ENCODE data around the gene OPA3.

The OPA3 gene

DNA sequence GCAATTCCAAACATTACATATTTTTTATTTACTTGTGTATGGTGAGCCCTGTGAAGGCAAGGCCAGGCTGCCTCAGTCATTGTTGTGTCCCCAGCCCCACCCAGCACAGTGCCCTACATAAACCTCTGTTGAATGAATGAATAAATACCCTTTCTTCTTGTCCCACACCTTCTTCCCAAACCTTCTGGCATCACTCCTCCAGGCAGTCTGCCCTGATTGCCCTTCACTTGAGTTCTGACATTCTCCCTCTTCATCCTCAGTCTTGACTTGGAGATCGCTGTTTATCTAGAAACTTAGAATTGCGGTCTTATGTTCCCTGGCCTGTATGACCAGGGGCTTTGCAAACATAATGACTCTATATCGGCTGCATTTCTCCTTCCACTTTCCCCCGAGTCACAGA is 5.2 kb upstream of the OPA3 start:
- Histone ChIP-seq H3K9ac (ENCODE audit: low read length) (no peak overlapping the region), H4K20me1 (ENCODE audit: insufficient read depth, low read length) (no peaks in the 10 kb centered on the region), H3K79me2 (ENCODE audit: insufficient read depth, low read length) (no peaks in the 10 kb centered on the region), H3F3A (ENCODE audit: insufficient read depth, low read length) (no peaks in the 10 kb centered on the region), H3K27ac (ENCODE audit: low read depth, low read length, poor library complexity, severe bottlenecking) (no peak overlapping the region), H2AFZ (ENCODE audit: low read length) (no peak overlapping the region), H3K4me2 (ENCODE audit: low read length) (no peak overlapping the region), H3K27me3 (ENCODE audit: insufficient read depth, low read length) (no peaks in the 10 kb centered on the region), H3K9me3 (ENCODE audit: low read length) (no peaks in the 10 kb centered on the region), H3K4me1 (ENCODE audit: insufficient read depth, low read length, severe bottlenecking) (peaks cover 6% of the 10 kb centered on the region), H3K9me2 (ENCODE audit: low read depth, low read length) (no peaks in the 10 kb centered on the region), H3K4me3 (ENCODE audit: low read depth, low read length, poor library complexity, severe bottlenecking) (no peak overlapping the region), H3K36me3 (ENCODE audit: insufficient read depth, low read length) (no peaks in the 10 kb centered on the region)
- TF ChIP-seq EZH2 (IDR thresholded peaks at IDR 0.05; ENCODE audit: borderline replicate concordance, low read length): no peak
- TF ChIP-seq, protein P1, sequence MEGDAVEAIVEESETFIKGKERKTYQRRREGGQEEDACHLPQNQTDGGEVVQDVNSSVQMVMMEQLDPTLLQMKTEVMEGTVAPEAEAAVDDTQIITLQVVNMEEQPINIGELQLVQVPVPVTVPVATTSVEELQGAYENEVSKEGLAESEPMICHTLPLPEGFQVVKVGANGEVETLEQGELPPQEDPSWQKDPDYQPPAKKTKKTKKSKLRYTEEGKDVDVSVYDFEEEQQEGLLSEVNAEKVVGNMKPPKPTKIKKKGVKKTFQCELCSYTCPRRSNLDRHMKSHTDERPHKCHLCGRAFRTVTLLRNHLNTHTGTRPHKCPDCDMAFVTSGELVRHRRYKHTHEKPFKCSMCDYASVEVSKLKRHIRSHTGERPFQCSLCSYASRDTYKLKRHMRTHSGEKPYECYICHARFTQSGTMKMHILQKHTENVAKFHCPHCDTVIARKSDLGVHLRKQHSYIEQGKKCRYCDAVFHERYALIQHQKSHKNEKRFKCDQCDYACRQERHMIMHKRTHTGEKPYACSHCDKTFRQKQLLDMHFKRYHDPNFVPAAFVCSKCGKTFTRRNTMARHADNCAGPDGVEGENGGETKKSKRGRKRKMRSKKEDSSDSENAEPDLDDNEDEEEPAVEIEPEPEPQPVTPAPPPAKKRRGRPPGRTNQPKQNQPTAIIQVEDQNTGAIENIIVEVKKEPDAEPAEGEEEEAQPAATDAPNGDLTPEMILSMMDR (IDR thresholded peaks at IDR 0.05; ENCODE audit: low read length): no peak

DNA sequence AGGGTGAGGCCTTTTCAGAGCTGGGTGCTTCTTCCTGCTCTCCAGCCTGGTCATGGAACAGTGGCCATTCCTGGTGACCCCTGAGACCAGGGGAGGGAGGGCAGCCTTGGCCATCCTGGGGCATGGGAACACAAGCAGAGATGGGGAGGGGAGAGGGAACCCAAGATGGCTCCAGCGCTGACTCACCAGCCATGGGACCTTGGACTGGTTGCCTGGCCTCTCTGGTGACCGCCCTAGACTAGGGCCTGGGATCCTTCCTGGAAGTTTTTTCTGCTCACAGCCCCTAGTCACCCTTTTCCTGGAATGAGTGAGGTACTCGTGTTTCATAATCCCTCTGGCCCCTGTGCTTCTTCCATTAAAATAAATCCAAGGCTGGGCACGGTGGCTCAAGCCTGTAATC is 3.3 kb upstream of the OPA3 start:
- no peak for TF ChIP-seq EZH2 (IDR thresholded peaks at IDR 0.05; ENCODE audit: borderline replicate concordance, low read length)
- TF ChIP-seq, protein P1 (IDR thresholded peaks at IDR 0.05; ENCODE audit: low read length): no peak
- no peak overlapping the region for H2AFZ ChIP-seq (ENCODE audit: low read length)

DNA sequence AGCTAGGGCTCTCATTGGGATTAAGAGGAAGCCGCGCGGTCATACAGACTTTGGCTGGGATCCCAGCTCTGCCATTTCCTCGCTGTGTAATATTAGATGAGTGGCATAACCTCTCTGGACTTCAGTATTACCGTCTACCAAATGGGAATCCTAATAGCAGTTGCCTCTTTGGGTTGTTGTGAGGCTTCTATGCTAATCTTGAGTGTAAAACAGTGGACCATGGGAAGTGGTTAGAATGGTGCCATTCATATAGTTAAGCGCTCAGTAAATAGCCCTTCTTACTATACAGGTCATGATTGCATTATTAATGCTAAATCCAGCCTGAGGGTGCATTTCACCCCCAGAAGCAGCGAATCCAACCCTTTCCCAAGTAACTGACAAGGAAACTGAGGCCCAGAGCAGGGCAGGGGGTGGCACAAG is 566 bp upstream of the OPA3 start:
- H3K9ac ChIP-seq (ENCODE audit: low read length): peak overlapping the region; percentile 73
- H3K4me2 ChIP-seq (ENCODE audit: low read length): peak overlapping the region; percentile 90
- H3F3A ChIP-seq (ENCODE audit: insufficient read depth, low read length): no peaks in the 10 kb centered on the region
- H3K9me3 ChIP-seq (ENCODE audit: low read length): no peaks in the 10 kb centered on the region
- peaks cover 15% of the 10 kb centered on the region for H3K4me1 ChIP-seq (ENCODE audit: insufficient read depth, low read length, severe bottlenecking)
- H4K20me1 ChIP-seq (ENCODE audit: insufficient read depth, low read length): no peaks in the 10 kb centered on the region
- H3K27me3 ChIP-seq (ENCODE audit: insufficient read depth, low read length): no peaks in the 10 kb centered on the region
- H3K36me3 ChIP-seq (ENCODE audit: insufficient read depth, low read length): peaks cover 3% of the 10 kb centered on the region; the same call in 1 of the 2 replicates
- H3K79me2 ChIP-seq (ENCODE audit: insufficient read depth, low read length): no peaks in the 10 kb centered on the region
- H2AFZ ChIP-seq (ENCODE audit: low read length): peak overlapping the region; percentile 9; the same call in 1 of the 2 replicates
- TF ChIP-seq, protein P1 (IDR thresholded peaks at IDR 0.05; ENCODE audit: low read length): no peak
- no peak for TF ChIP-seq EZH2 (IDR thresholded peaks at IDR 0.05; ENCODE audit: borderline replicate concordance, low read length)
- H3K9me2 ChIP-seq (ENCODE audit: low read depth, low read length): no peaks in the 10 kb centered on the region
- H3K27ac ChIP-seq (ENCODE audit: low read depth, low read length, poor library complexity, severe bottlenecking): peak overlapping the region; percentile 87
- H3K4me3 ChIP-seq (ENCODE audit: low read depth, low read length, poor library complexity, severe bottlenecking): peak overlapping the region; percentile 99

More for the DNA sequence above, 3.3 kb upstream of the OPA3 start:
- H4K20me1 ChIP-seq (ENCODE audit: insufficient read depth, low read length): no peaks in the 10 kb centered on the region
- no peaks in the 10 kb centered on the region for H3K9me3 ChIP-seq (ENCODE audit: low read length)
- peaks cover 3% of the 10 kb centered on the region; the same call in 1 of the 2 replicates for H3K36me3 ChIP-seq (ENCODE audit: insufficient read depth, low read length)
- H3K79me2 ChIP-seq (ENCODE audit: insufficient read depth, low read length): no peaks in the 10 kb centered on the region
- no peak overlapping the region for H3K4me3 ChIP-seq (ENCODE audit: low read depth, low read length, poor library complexity, severe bottlenecking)
- no peak overlapping the region for H3K27ac ChIP-seq (ENCODE audit: low read depth, low read length, poor library complexity, severe bottlenecking)
- H3K4me1 ChIP-seq (ENCODE audit: insufficient read depth, low read length, severe bottlenecking): peaks cover 15% of the 10 kb centered on the region
- no peak overlapping the region for H3K9ac ChIP-seq (ENCODE audit: low read length)
- H3K27me3 ChIP-seq (ENCODE audit: insufficient read depth, low read length): no peaks in the 10 kb centered on the region
- no peaks in the 10 kb centered on the region for H3K9me2 ChIP-seq (ENCODE audit: low read depth, low read length)
- no peaks in the 10 kb centered on the region for H3F3A ChIP-seq (ENCODE audit: insufficient read depth, low read length)
- H3K4me2 ChIP-seq (ENCODE audit: low read length): no peak overlapping the region

All from OCI-LY1 (cell line).